Fibroblast of peridontal ligament (primary cell): ENCODE data around the gene PPIF.

Experiments
- DNase-seq: peaks from one replicate; pipeline ENCODE4 v3.0.0-alpha.2; 2010; ENCODE audit errors: extremely low read depth

PPIF gene

DNA sequence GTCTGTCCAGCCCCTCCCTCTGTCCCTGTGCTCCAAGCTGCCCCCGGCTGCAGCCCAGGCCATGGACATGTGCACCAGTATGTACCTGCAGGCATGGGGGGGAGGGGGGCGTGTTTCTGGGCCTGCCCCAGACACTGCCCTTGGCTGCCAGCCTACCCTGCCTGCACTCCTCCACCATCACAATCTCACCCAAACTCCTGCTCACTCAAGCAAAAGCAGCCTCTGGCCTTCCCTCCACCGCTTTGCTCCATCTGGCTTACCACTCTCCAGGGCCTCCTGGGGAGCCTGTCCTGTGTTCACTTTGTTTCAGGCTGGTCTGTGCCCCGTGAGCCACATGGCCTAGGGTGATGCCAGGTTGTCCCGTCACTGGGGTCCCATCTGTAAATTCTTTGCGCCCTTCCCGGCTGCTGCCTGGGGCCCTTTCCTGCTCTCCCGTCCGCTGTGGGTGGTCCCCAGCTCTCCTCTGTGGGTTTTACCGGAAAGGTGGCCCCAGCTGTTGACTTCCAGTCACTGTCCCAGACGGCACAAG is 33.3 kb upstream of the PPIF start:
- no peak for DNase-seq

- DNase-seq = no peak
These were observed 32.3 kb upstream of the PPIF start for GRCh38 chr10:79314761-79315601.

DNA sequence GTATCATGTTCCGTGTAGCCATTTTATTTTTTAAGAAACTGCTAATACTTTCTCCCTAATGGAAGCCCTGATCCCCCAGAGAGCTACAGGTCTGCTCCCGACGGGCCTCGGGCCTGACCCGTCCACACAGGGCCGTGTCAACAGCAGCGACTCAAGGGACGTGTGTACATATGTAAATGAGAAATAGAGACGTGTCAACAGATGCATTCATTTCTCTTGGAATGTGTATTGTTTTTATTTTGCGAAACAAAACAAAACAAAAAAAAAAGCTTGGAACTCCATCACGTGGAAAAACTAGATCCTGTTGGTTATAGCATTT is 31.7 kb upstream of the PPIF start:
- no peak for DNase-seq

- DNase-seq = no peak
These were observed 30.4 kb upstream of the PPIF start for GRCh38 chr10:79316671-79317431.

GRCh38 chr10:79318369-79318768 is 28.9 kb upstream of the PPIF start:
- no peak for DNase-seq

DNA sequence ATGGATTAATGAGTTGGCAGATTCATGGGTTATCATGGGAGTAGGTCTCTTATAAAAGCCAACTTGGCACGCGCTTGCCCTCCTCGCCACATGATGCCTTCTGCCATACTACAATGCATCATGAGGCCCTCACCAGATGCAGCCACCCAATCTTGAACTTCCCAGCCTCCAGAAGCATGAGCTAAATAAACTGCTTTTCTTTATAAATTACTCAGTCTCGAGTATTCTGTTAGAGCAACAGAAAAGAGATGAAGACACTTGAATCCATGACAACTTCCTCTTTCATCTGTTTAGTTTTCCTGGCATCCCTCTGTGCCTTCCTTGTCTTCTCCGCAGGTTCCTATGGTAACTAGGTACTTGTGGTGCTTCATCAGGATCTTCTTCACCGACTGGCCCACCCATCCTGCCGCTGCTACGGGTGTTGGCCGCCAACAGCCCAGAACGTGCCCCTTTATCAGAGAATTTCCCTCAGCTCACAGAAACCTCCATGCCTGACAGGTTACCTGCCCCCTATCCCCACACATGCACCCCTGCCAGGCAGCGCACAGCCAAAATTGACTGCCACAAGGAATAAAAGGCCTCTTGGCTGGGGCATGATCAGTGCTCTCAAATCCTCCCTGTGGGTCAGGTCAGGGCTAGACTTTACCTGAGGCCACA is 28.0 kb upstream of the PPIF start:
- DNase-seq = no peak

DNA sequence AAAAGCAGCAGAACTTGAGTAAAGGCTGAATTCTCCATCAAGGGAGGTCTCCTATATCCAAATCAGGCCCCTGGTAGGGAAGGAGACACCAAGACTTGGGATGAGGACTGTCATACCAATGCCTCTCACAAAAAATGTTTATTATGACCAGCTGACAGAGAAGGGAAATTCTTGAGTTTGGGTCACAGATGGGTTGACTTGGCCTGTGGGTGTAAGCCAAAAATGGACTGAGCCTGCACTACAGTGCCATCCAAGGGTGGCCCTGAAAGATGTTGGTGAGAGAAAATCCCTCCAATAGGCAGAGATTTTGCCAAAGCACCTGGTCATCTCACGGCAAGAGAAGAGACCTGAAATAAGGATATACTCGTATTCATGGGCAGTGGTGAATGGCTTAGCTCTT is 27.0 kb upstream of the PPIF start:
- no peak for DNase-seq

DNA sequence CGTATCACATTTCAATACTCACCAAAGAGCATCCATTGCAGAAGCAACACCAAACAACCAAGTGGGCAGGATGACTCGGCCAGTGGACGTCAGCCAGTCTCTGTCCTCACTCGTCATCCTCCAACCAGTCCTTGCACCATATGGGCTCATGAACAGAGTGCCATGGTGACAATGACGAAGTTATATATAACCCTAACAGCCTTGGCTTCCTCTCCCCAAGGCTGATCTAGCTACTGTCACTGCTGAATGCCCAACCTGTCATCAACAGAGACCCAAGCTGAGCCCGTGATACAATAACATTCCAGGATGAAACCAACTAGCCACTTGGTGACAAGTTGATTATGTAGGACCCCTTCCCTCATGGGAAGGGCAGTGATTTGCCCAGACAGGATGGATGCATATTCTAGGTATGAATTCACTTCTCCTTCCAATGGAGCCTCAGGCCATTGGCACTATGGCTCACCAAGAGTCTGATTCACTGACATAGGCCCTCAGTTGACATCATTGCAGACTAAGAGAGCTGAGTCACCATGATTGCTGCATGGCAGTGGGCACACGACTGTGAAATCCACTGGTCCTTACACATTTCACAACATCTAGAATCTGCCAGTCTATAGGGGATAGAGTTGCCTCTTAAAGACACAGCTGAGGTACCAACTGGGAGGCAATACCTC is 26.3 kb upstream of the PPIF start:
- DNase-seq = peak; percentile 91

DNA sequence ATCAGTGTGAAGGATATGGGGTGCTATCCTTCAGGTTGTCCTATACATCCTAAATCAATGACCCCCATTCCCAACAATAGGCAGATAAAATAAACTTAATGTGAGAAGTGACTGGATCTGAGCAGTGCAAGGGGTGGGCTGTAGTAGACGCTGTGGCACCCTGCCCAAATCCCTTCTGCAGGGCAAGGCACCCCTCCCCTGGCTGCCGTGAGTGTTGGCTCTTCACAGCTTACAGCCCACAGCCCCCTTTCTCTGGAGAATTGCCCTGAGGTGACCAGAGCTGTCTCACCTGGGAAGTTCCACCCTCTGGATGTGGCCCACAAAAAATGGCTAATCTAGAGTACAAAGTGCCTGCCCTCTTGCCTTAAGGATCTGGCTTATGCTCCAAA is 25.8 kb upstream of the PPIF start:
- DNase-seq = no peak

DNA sequence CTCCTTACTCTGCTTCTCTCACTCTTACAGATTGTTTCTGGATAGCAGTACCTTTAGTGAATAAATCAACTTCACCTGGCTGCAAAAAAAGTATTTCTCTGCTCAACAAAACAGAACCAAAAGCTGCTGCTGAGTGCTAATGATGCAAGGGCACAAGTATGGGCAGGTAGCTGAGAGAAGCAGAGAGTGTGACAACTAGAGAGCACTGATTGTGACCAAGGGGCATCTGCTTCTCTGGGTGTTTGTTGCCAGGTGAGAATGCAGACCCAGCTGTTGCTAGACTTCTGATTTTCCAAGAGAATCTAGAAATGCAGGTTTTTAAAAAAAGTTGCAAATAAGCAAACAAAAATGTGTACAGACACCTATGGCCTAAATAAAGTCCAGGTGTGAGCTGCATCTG is 25.3 kb upstream of the PPIF start:
- no peak for DNase-seq

DNA sequence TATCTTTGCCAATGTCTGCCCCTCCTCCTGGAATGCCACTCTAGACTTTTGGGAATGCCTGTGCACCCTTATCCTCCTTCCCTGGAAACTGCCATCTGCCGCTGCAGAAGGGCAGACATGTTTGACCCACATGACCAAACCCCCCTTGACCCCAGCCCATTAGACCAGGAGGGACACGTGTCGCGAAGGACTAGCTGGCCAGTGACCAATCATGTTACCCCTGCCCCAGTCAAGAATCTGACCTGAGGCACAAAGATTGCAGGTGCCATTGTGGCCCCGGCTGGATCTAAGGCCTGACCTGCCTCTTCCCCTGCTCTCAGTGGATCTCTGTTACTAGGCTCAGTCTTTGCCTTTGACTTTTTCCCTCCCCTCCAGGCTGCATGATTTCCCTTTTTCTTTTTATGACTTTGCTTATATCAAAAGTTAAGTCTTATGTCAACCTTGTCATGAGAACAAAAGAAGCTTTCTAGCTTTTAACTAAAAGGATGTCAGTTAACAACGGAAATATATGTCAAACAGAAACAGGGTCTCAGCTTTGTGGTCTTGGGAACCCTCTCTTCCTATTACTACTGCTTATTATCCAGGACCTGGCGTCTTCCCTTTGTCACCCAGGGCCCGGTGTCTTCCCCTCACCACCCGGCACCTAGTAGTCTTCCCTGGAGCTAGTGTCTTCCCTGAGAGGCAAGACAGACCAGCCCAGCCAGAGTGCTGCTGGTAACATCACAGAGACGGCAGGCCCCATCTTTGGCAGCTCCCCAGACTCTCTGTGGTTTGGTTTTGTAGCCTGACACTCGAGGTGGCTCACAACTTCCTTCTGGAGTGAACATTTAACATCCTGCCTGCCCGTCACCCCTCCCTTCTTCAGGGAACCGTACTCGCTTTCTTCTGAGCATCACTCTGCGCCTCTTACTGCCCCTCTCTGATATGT is 24.4 kb upstream of the PPIF start:
- peak; percentile 88 for DNase-seq

DNA sequence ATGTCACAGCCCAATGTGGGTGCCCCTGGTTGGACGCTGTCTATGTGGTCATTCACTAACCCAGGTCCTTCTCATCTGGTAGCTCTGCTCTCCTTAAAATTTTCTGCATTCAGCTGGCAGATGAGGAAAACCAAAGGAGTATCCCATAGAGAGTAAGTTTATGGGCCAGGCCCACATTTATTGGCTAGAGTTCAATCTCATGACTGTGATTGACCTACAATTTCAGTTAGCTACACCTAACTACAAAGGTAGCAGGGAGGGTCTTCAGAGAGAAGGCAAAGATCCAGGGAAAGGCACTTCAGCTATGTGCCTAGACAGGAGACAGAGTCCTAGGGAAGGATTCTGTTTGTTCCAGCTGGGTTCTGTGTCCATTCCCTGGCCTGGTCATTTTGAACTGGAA is 23.7 kb upstream of the PPIF start:
- no peak for DNase-seq

DNA sequence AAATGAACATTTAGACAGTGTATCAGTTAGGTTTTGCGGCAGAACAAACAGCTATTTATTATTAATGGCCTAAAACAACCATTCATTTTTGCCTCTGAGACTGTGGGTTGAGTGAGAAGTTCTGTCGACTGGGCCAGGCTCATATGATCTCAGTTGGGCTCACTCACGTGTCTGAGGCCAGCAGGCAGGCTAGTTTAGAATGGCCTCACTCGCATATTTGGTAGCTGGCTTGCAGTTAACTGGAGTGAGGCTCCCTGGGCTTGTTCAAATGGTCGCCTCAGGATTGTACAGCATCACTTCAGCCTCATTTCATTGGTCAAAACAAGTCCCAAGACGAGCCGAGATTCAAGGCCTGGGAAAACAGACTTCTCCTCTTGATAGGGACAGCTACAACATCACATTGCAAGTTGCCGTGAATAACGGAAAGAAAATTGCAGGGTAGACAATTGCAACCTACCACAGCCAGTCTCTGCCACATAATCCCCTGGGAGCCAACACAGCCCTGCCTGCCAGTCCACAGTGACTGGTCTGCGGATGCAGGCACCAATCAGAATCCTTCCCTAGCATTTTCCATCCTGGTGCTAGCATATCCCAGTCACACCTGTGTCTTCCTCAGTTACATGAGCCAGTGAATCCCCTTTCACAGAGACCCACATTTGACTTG is 23.1 kb upstream of the PPIF start:
- no peak for DNase-seq

GRCh38 chr10:79326361-79327089 is 20.7 kb upstream of the PPIF start:
- DNase-seq = no peak

DNA sequence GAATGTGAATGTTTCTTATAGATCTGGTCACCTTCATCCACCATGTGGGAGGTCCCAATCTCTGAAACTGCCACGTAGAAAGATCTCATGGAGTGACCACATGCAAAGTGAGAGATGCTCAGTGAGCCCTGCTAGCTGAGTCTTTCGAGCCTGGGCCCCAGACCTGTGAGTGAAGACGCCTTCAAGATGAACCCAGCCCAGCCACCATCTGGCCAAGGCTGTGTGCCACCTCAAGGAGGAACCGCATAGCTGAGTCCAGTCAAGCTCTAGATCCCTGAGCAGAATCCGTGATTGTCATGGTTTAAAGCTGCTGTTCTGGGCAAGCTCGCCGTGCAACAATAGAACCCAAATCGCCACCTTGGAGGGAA is 20.2 kb upstream of the PPIF start:
- no peak for DNase-seq

DNA sequence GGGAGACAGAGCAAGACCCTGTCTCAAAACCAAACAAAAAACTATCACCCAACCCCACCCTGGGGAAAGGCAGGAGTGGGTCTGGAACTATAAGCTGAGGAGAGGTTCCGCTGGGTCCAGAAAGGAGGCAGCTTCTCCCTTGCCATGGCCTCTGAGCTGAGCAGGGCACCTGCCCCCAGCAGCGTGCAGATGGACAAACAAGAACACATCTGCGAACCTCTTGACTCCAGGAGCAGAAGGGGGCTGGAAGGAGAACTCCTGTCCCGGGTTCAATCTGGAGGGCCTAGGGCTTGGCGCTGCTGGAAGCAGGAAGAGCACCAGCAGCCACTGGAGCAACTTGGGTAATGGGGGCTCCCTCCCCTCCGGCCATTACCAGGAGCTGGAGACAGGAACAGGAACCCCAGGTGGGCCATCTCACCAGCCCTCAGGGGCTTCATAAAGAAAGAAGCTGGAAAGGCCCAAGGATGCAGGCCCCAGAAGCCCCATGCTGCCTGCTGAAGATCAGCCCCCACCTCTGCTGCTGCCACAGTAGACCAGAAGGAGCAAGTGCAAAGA is 19.0 kb upstream of the PPIF start:
- no peak for DNase-seq

DNA sequence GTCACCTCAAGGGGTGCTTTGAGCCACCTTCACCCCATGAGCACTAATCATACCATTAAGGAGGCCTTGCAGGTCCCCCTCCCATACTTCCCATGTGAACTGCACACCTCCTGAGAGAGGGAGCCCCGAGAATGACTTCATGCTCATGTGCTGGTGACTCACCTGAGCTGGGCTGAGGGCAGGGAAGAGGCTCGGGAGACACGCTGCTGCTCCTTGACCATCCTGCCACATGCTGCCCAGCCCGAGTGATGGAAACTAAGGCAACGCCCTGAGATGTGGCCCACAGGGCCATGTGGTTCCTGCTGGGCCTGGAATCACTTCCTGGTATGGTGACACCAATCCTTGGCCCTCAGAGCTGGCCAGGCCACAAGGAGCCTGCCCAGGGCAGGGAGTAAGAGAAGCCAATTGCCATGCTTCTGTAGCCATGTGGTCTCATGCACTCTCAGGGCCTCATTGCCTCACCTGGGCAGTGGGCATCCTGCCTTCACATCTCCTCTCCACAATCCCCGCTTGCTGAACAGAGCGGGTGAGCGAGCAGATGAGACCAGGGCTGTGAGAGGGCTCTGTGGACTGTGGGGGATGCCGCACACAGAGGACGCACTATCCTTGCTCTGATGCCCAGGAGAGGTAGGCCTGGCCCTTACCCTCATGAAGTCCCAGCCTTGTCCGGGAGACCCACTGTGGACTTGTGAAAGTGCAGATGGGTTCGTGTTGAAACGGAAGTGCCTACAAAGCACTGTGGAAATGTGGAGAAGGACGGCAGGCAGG is 18.3 kb upstream of the PPIF start:
- DNase-seq = no peak

DNA sequence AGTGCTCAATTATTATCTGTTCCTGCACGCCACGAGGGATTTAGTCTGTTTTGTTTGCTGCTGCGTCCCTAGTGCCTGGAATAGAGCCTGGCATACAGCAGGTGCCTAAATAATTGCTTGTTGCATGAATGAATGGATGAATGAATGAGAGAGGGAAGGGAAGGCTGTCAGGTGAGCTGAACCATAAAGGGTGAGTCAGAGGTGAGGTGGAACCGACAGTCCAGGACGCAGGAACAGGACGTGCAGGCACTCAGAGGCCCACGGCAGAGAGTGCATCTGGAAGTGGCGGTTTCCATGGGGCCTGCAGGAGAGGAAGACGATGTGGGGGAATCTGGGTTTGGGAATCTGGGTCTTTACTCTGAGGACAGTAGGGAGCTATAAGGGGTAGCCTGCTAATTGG is 17.7 kb upstream of the PPIF start:
- no peak for DNase-seq

DNA sequence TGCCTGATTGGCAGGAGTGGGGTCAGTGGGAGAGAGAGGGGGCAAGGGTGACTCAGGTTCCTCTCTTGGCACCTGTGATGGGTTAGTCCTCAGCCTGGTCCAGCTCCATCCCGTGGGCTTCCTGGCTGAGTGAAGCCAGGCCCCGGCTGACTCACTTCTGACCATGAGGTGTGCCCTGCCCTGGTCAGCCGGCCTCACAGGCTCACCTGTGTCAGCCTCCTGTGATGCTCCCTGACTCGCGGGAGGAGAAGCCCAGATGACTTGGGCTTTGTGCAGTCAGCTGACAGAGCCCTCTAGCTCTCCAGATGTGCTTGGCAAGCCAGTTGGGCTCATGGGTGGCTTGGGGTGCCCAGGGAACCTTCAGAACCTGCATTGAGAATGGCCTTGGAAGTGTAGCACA is 16.0 kb upstream of the PPIF start:
- DNase-seq = no peak
